A549 (cell line): ENCODE data around the gene FAXDC2.

Source experiments
- CHD2 ChIP-seq: fragments of 150-350 bp; IDR thresholded peaks from 2 replicates; pipeline ENCODE4 v1.6.1; 2014; ENCODE audit warnings: low read length; ENCODE audit not compliant: partially characterized antibody
- CTCF ChIP-seq: fragments of >200 bp; sonication (Bioruptor Twin); formaldehyde crosslinking; IDR thresholded peaks from 3 replicates; pipeline ENCODE4 v1.5.1; 2016
- HOXA7 ChIP-seq: fragments of 250-450 bp; sonication (Bioruptor Pico); IDR thresholded peaks from 2 replicates; pipeline ENCODE4 v1.5.0; 2020; ENCODE audit warnings: mild to moderate bottlenecking, moderate library complexity
- JUN ChIP-seq, 2 experiments: fragments of >200 bp; sonication (Bioruptor Twin); formaldehyde crosslinking; IDR thresholded peaks; 2 replicates in 1 of 2; 3 replicates in 1 of 2; pipeline ENCODE4 v1.6.1; 2016 to 2017
- MYC ChIP-seq: IDR thresholded peaks from 2 replicates; pipeline ENCODE4 v1.6.1; 2012; ENCODE audit warnings: mild to moderate bottlenecking, inconsistent platforms, low read length, improper control_type of control experiment, borderline replicate concordance
- NFE2L2 ChIP-seq: fragments of 150-350 bp; conservative IDR thresholded peaks from 2 replicates; pipeline ENCODE4 v1.6.1; 2014; ENCODE audit warnings: low read length
- POLR2A ChIP-seq: IDR thresholded peaks from 2 replicates; pipeline ENCODE4 v1.6.1; 2012; ENCODE audit warnings: mild to moderate bottlenecking, low read length
- RAD21 ChIP-seq, 2 experiments: fragments of >200 bp in 1 of 2; sonication (Bioruptor Twin) in 1 of 2; formaldehyde crosslinking in 1 of 2; IDR thresholded peaks in 1 of 2; conservative IDR thresholded peaks in 1 of 2; 2 replicates in 1 of 2; 3 replicates in 1 of 2; pipeline ENCODE4 v1.6.1; 2012 to 2018; ENCODE audit warnings: inconsistent platforms in 1 of 2
- REST ChIP-seq: fragments of 200-600 bp; sonication (generic); IDR thresholded peaks from 2 replicates; pipeline ENCODE4 v1.6.1; 2016; ENCODE audit warnings: antibody characterized with exemption, mild to moderate bottlenecking, moderate library complexity

GRCh38 chr5:154793599-154794524 lies 56.5 kb downstream of the FAXDC2 start:
- TF ChIP-seq POLR2A (no peak), CTCF (no peak), NFE2L2 (no peak), REST (no peak), CHD2 (no peak), HOXA7 (CRISPR knock-in tag) (no peak), RAD21 (conservative IDR thresholded peaks at IDR 0.05 in 1 of 2, IDR thresholded peaks at IDR 0.05 in 1 of 2) (no peak), JUN (IDR thresholded peaks at IDR 0.05) (no peak), MYC (no peak)
